SKM-1 treated with dmso at 0.1 percent for 144 hours (cell line): ENCODE data around the gene DNAJC17.

ENCODE experiments used
- DNase-seq: peaks from one replicate; lab custom pipeline; 2025; ENCODE audit not compliant: unreplicated experiment; lab: John Stamatoyannopoulos, UW

DNAJC17 gene

GRCh38 chr15:40793216-40793989 is 13.9 kb downstream of the DNAJC17 start:
- DNase-seq, result no peak

- no peak for DNase-seq
These were observed 14.9 kb downstream of the DNAJC17 start for GRCh38 chr15:40792394-40792793.

- no peak for DNase-seq
These were observed 16.6 kb downstream of the DNAJC17 start for GRCh38 chr15:40790718-40791117.

- no peak for DNase-seq
These were observed 17.3 kb downstream of the DNAJC17 start for GRCh38 chr15:40789999-40790398.

GRCh38 chr15:40789119-40789518 is 18.2 kb downstream of the DNAJC17 start:
- DNase-seq, result no peak

- no peak for DNase-seq
These were observed 19.3 kb downstream of the DNAJC17 start for GRCh38 chr15:40787991-40788390.

GRCh38 chr15:40787344-40787841 is 19.9 kb downstream of the DNAJC17 start:
- peak; percentile 55 for DNase-seq

- no peak for DNase-seq
These were observed 21.5 kb downstream of the DNAJC17 start for GRCh38 chr15:40785814-40786213.

- DNase-seq, result no peak
These were observed 22.1 kb downstream of the DNAJC17 start for GRCh38 chr15:40785164-40785563.

GRCh38 chr15:40782609-40783227 is 24.6 kb downstream of the DNAJC17 start:
- peak; percentile 32 for DNase-seq

GRCh38 chr15:40776537-40777141 is 30.6 kb downstream of the DNAJC17 start:
- no peak for DNase-seq

GRCh38 chr15:40775740-40776536 is 31.3 kb downstream of the DNAJC17 start:
- DNase-seq, result no peak

- no peak for DNase-seq
These were observed 32.3 kb downstream of the DNAJC17 start for GRCh38 chr15:40775007-40775406.

- no peak for DNase-seq
These were observed 33.4 kb downstream of the DNAJC17 start for GRCh38 chr15:40773902-40774301.

- no peak for DNase-seq
These were observed 33.8 kb downstream of the DNAJC17 start for GRCh38 chr15:40773496-40773895.

- no peak for DNase-seq
These were observed 35.3 kb downstream of the DNAJC17 start for GRCh38 chr15:40772014-40772413.

- no peak for DNase-seq
These were observed 36.0 kb downstream of the DNAJC17 start for GRCh38 chr15:40771242-40771641.

GRCh38 chr15:40770147-40770721 is 37.0 kb downstream of the DNAJC17 start:
- DNase-seq, result no peak

- no peak for DNase-seq
These were observed 37.8 kb downstream of the DNAJC17 start, which contains the start of gene C15orf62 for GRCh38 chr15:40769274-40770146. TSS of gene C15orf62 (plus strand) at chr15:40769980. CDS start at chr15:40770496, 516 bp downstream.
